HEK293 (cell line): ENCODE measurements around the gene EFEMP1.

Source experiments
- CTCF ChIA-PET: fragments of 350-600 bp; formaldehyde crosslinking; extraction: SDS; loops from one replicate; lab custom pipeline; 2021; ENCODE audit warnings: antibody characterized with exemption; lab: Yijun Ruan, JAX
- POLR2A ChIA-PET: fragments of 300-600 bp; formaldehyde crosslinking; extraction: SDS; loops from one replicate; lab custom pipeline; 2020; ENCODE audit warnings: antibody characterized with exemption, inconsistent platforms; lab: Yijun Ruan, JAX
- H3K27ac ChIP-seq: fragments of 200-500 bp; sonication (Bioruptor generic); 2 replicates; pipeline ENCODE4 v1.5.1; 2014; ENCODE audit warnings: low read depth, low read length, control low read depth, inconsistent platforms; ENCODE audit errors: extremely low read depth
- H3K36me3 ChIP-seq, 2 experiments: fragments of 200-500 bp in 1 of 2; sonication (Bioruptor generic) in 1 of 2; 1 replicate in 1 of 2; 2 replicates in 1 of 2; pipeline ENCODE4 v1.5.1; 2014 to 2017; ENCODE audit warnings: inconsistent platforms in 2 of 2, low read length in 2 of 2; ENCODE audit not compliant: control insufficient read depth in 2 of 2, insufficient read depth in 1 of 2
- H3K4me1 ChIP-seq: fragments of 200-500 bp; sonication (Bioruptor generic); 2 replicates; pipeline ENCODE4 v1.5.1; 2014; ENCODE audit warnings: mild to moderate bottlenecking, low read length, inconsistent platforms; ENCODE audit not compliant: control insufficient read depth, insufficient read depth
- H3K4me3 ChIP-seq: 2 replicates; pipeline ENCODE4 v1.5.1; 2011; ENCODE audit warnings: low read depth, mild to moderate bottlenecking, control low read depth, low read length, moderate library complexity
- H3K9me3 ChIP-seq: fragments of 200-500 bp; sonication (Bioruptor generic); 2 replicates; pipeline ENCODE4 v1.5.1; 2014; ENCODE audit warnings: low read depth, low read length, inconsistent platforms; ENCODE audit not compliant: control insufficient read depth, insufficient read depth
- BCL11A ChIP-seq: fragments of 450-650 bp; formaldehyde crosslinking; IDR thresholded peaks from 2 replicates; pipeline ENCODE4 v1.5.1; 2016; ENCODE audit warnings: low read depth, missing biosample characterization, missing genetic modification characterization
- KLF10 ChIP-seq: fragments of 450-650 bp; IDR thresholded peaks from 2 replicates; pipeline ENCODE4 v1.5.1; 2018; ENCODE audit warnings: missing biosample characterization, mild to moderate bottlenecking, missing genetic modification characterization
- KLF7 ChIP-seq: fragments of 450-650 bp; formaldehyde crosslinking; IDR thresholded peaks from 2 replicates; pipeline ENCODE4 v1.5.1; 2016; ENCODE audit warnings: missing biosample characterization, missing genetic modification characterization, borderline replicate concordance
- TCF7L2 ChIP-seq: IDR thresholded peaks from 2 replicates; pipeline ENCODE4 v1.6.1; 2011; ENCODE audit warnings: low read depth, mild to moderate bottlenecking, inconsistent platforms, low read length, moderate library complexity, borderline replicate concordance
- ZBTB1 ChIP-seq: fragments of 450-650 bp; formaldehyde crosslinking; IDR thresholded peaks from 2 replicates; pipeline ENCODE4 v1.5.1; 2016; ENCODE audit warnings: missing biosample characterization, missing genetic modification characterization
- ZNF10 ChIP-seq: fragments of 450-650 bp; formaldehyde crosslinking; IDR thresholded peaks from 2 replicates; pipeline ENCODE4 v1.5.1; 2017; ENCODE audit warnings: missing biosample characterization, missing genetic modification characterization
- ZNF174 ChIP-seq: fragments of 450-650 bp; formaldehyde crosslinking; IDR thresholded peaks from 2 replicates; pipeline ENCODE4 v1.5.0; 2017; ENCODE audit warnings: missing biosample characterization, mild to moderate bottlenecking, missing genetic modification characterization
- ZNF202 ChIP-seq: fragments of 450-650 bp; formaldehyde crosslinking; IDR thresholded peaks from 2 replicates; pipeline ENCODE4 v1.5.1; 2016; ENCODE audit warnings: missing biosample characterization, missing genetic modification characterization, borderline replicate concordance
- ZNF223 ChIP-seq: fragments of 450-650 bp; formaldehyde crosslinking; IDR thresholded peaks from 2 replicates; pipeline ENCODE4 v1.5.1; 2016; ENCODE audit warnings: missing biosample characterization, missing genetic modification characterization
- ZNF311 ChIP-seq: fragments of 450-650 bp; formaldehyde crosslinking; IDR thresholded peaks from 2 replicates; pipeline ENCODE4 v1.5.1; 2017; ENCODE audit warnings: missing biosample characterization, missing genetic modification characterization, borderline replicate concordance
- ZNF350 ChIP-seq: fragments of 450-650 bp; formaldehyde crosslinking; IDR thresholded peaks from 2 replicates; pipeline ENCODE4 v1.5.0; 2017; ENCODE audit warnings: missing biosample characterization, mild to moderate bottlenecking, missing genetic modification characterization
- ZNF366 ChIP-seq: fragments of 450-650 bp; formaldehyde crosslinking; conservative IDR thresholded peaks from 2 replicates; pipeline ENCODE4 v1.5.1; 2016; ENCODE audit warnings: missing biosample characterization, missing genetic modification characterization
- ZNF768 ChIP-seq: fragments of 450-650 bp; formaldehyde crosslinking; IDR thresholded peaks from 2 replicates; pipeline ENCODE4 v1.5.1; 2018; ENCODE audit warnings: missing biosample characterization, mild to moderate bottlenecking, missing genetic modification characterization
- ZNF792 ChIP-seq: fragments of 450-650 bp; formaldehyde crosslinking; IDR thresholded peaks from 2 replicates; pipeline ENCODE4 v1.5.1; 2016; ENCODE audit warnings: missing biosample characterization, missing genetic modification characterization
- TF ChIP-seq, protein P1 (sequence below): fragments of 450-650 bp; formaldehyde crosslinking; conservative IDR thresholded peaks from 2 replicates; pipeline ENCODE4 v1.5.1; 2016; ENCODE audit warnings: low read depth, missing biosample characterization, missing genetic modification characterization
- TF ChIP-seq, protein P2 (sequence below): fragments of 450-650 bp; formaldehyde crosslinking; IDR thresholded peaks from 2 replicates; pipeline ENCODE4 v1.5.1; 2016; ENCODE audit warnings: missing biosample characterization, missing genetic modification characterization
- TF ChIP-seq, protein P3 (sequence below): fragments of 450-650 bp; formaldehyde crosslinking; IDR thresholded peaks from 2 replicates; pipeline ENCODE4 v1.5.1; 2017; ENCODE audit warnings: missing biosample characterization, mild to moderate bottlenecking, missing genetic modification characterization, moderate library complexity
- TF ChIP-seq, protein P4 (sequence below): fragments of 450-650 bp; formaldehyde crosslinking; IDR thresholded peaks from 2 replicates; pipeline ENCODE4 v1.5.1; 2016; ENCODE audit warnings: missing biosample characterization, missing genetic modification characterization
- TF ChIP-seq, protein P5 (sequence below): fragments of 450-650 bp; formaldehyde crosslinking; IDR thresholded peaks from 2 replicates; pipeline ENCODE4 v1.5.1; 2016; ENCODE audit warnings: missing biosample characterization, missing genetic modification characterization
- TF ChIP-seq, protein P6 (sequence below): fragments of 450-650 bp; formaldehyde crosslinking; IDR thresholded peaks from 2 replicates; pipeline ENCODE4 v1.5.1; 2017; ENCODE audit warnings: missing biosample characterization, missing genetic modification characterization

The EFEMP1 gene

DNA sequence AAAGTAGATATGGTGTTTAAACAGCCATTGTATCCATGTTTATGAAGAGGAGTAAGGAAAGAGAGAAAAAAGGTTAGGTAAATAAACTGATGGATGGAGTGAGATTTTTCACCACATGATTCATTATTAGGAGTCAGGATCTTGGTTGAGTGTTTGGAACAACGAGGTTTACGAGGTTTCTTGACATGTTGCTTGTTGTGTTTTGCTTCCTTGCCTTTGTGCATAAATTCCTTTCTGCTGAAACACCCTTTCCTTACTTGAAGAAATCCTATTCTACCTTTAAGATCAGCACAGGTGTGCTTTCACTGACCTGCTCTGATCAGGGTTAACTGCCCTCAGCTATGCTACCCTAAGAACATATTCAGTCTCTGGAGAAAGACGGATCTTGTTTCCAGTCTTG is 66.6 kb downstream of the EFEMP1 start (continued):
- TF ChIP-seq, protein P1, sequence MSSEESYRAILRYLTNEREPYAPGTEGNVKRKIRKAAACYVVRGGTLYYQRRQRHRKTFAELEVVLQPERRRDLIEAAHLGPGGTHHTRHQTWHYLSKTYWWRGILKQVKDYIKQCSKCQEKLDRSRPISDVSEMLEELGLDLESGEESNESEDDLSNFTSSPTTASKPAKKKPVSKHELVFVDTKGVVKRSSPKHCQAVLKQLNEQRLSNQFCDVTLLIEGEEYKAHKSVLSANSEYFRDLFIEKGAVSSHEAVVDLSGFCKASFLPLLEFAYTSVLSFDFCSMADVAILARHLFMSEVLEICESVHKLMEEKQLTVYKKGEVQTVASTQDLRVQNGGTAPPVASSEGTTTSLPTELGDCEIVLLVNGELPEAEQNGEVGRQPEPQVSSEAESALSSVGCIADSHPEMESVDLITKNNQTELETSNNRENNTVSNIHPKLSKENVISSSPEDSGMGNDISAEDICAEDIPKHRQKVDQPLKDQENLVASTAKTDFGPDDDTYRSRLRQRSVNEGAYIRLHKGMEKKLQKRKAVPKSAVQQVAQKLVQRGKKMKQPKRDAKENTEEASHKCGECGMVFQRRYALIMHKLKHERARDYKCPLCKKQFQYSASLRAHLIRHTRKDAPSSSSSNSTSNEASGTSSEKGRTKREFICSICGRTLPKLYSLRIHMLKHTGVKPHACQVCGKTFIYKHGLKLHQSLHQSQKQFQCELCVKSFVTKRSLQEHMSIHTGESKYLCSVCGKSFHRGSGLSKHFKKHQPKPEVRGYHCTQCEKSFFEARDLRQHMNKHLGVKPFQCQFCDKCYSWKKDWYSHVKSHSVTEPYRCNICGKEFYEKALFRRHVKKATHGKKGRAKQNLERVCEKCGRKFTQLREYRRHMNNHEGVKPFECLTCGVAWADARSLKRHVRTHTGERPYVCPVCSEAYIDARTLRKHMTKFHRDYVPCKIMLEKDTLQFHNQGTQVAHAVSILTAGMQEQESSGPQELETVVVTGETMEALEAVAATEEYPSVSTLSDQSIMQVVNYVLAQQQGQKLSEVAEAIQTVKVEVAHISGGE (tag by site-specific recombination), result no peak
- TF ChIP-seq ZNF174 (tag by site-specific recombination) (no peak), ZNF792 (tag by site-specific recombination) (no peak), KLF10 (tag by site-specific recombination) (no peak), KLF7 (no peak)
- TF ChIP-seq, protein P2, sequence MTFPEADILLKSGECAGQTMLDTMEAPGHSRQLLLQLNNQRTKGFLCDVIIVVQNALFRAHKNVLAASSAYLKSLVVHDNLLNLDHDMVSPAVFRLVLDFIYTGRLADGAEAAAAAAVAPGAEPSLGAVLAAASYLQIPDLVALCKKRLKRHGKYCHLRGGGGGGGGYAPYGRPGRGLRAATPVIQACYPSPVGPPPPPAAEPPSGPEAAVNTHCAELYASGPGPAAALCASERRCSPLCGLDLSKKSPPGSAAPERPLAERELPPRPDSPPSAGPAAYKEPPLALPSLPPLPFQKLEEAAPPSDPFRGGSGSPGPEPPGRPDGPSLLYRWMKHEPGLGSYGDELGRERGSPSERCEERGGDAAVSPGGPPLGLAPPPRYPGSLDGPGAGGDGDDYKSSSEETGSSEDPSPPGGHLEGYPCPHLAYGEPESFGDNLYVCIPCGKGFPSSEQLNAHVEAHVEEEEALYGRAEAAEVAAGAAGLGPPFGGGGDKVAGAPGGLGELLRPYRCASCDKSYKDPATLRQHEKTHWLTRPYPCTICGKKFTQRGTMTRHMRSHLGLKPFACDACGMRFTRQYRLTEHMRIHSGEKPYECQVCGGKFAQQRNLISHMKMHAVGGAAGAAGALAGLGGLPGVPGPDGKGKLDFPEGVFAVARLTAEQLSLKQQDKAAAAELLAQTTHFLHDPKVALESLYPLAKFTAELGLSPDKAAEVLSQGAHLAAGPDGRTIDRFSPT (tag by site-specific recombination), result no peak

DNA sequence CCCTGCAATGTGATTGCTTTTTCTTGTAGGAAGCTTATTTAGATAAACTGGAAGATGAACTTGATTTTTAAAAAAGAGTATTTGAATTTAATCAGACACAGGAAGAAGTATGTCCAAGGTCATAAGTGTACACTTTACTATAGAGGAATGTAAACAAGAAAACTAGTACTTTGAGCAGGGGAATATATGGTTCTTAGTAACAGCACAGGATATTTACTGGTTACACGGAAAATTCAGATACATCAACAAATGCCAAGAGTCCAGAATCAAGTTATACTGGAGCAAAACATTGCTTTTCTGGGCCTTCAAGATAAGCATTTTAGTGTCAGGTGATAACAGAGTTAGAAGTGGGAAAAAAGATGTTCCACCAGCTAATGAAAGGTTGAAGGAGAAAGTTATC is 75.5 kb downstream of the EFEMP1 start:
- POLR2A ChIA-PET, result no interaction called here
- Histone ChIP-seq H3K4me3 (no peak overlapping the region), H3K36me3 (no peaks in the 10 kb centered on the region), H3K9me3 (no peaks in the 10 kb centered on the region), H3K4me1 (peaks cover 8% of the 10 kb centered on the region)
- CTCF ChIA-PET, result interaction anchor here (0.6 kb wide), 1 partner anchor 24 kb away, joined by 3 read pairs; no protein-coding TSS in a partner anchor
- TF ChIP-seq, protein P3, sequence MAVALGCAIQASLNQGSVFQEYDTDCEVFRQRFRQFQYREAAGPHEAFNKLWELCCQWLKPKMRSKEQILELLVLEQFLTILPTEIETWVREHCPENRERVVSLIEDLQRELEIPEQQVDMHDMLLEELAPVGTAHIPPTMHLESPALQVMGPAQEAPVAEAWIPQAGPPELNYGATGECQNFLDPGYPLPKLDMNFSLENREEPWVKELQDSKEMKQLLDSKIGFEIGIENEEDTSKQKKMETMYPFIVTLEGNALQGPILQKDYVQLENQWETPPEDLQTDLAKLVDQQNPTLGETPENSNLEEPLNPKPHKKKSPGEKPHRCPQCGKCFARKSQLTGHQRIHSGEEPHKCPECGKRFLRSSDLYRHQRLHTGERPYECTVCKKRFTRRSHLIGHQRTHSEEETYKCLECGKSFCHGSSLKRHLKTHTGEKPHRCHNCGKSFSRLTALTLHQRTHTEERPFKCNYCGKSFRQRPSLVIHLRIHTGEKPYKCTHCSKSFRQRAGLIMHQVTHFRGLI (tag by site-specific recombination), result no peak
- TF ChIP-seq TCF7L2 (no peak), ZNF350 (tag by site-specific recombination) (no peak), KLF7 (no peak), ZNF202 (tag by site-specific recombination) (no peak), ZNF768 (tag by site-specific recombination) (no peak), ZNF223 (tag by site-specific recombination) (no peak), ZNF311 (tag by site-specific recombination) (no peak), ZBTB1 (no peak), BCL11A (tag by site-specific recombination) (no peak), ZNF10 (tag by site-specific recombination) (no peak), ZNF366 (tag by site-specific recombination) (no peak)
- TF ChIP-seq, protein P4, sequence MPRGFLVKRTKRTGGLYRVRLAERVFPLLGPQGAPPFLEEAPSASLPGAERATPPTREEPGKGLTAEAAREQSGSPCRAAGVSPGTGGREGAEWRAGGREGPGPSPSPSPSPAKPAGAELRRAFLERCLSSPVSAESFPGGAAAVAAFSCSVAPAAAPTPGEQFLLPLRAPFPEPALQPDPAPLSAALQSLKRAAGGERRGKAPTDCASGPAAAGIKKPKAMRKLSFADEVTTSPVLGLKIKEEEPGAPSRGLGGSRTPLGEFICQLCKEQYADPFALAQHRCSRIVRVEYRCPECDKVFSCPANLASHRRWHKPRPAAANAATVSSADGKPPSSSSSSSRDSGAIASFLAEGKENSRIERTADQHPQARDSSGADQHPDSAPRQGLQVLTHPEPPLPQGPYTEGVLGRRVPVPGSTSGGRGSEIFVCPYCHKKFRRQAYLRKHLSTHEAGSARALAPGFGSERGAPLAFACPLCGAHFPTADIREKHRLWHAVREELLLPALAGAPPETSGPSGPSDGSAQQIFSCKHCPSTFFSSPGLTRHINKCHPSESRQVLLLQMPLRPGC (tag by site-specific recombination), result no peak
- TF ChIP-seq, protein P5, sequence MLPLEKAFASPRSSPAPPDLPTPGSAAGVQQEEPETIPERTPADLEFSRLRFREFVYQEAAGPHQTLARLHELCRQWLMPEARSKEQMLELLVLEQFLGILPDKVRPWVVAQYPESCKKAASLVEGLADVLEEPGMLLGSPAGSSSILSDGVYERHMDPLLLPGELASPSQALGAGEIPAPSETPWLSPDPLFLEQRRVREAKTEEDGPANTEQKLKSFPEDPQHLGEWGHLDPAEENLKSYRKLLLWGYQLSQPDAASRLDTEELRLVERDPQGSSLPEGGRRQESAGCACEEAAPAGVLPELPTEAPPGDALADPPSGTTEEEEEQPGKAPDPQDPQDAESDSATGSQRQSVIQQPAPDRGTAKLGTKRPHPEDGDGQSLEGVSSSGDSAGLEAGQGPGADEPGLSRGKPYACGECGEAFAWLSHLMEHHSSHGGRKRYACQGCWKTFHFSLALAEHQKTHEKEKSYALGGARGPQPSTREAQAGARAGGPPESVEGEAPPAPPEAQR (tag by site-specific recombination), result no peak
- TF ChIP-seq, protein P6, sequence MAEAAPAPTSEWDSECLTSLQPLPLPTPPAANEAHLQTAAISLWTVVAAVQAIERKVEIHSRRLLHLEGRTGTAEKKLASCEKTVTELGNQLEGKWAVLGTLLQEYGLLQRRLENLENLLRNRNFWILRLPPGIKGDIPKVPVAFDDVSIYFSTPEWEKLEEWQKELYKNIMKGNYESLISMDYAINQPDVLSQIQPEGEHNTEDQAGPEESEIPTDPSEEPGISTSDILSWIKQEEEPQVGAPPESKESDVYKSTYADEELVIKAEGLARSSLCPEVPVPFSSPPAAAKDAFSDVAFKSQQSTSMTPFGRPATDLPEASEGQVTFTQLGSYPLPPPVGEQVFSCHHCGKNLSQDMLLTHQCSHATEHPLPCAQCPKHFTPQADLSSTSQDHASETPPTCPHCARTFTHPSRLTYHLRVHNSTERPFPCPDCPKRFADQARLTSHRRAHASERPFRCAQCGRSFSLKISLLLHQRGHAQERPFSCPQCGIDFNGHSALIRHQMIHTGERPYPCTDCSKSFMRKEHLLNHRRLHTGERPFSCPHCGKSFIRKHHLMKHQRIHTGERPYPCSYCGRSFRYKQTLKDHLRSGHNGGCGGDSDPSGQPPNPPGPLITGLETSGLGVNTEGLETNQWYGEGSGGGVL (tag by site-specific recombination), result no peak
- TF ChIP-seq, all 188 proteins: peak for 0
- H3K27ac ChIP-seq, result no peak overlapping the region
